ENCODE results near the gene CUL9. TPM values are rescaled to one million over a fixed set of nuclear protein-coding genes. Genes with fewer than 3 reads are reported as not detected.

CUL9 gene
- total and polyA plus RNA-seq, 8 donors = 35.9 to 55.1 (median 41.0) TPM

DNA sequence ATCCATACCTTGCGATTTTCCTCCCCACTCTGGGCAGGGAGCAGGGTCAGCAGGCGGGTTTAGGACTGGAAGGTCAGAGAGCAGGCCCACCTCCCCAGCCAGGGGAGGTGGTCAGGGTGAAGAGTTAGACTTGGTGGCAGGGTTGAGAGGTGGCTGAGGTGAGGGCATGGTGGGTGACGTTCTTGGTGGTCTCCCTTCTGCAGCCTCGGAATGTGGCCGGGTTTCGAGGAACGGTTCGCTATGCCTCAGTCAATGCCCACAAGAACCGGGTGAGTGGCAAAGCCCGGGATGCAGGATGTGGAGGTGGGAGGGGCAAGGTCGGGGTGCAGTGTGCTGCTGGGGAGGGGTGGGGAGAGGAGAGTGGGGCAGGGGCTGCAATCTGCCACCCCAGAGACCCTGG, 72.8 kb downstream of the CUL9 start:
- no peaks in the 10 kb centered on the region for H3K4me1 ChIP-seq
- no peak for ATAC-seq
- H3K27ac ChIP-seq = no peak overlapping the region
- TF ChIP-seq, protein P1, sequence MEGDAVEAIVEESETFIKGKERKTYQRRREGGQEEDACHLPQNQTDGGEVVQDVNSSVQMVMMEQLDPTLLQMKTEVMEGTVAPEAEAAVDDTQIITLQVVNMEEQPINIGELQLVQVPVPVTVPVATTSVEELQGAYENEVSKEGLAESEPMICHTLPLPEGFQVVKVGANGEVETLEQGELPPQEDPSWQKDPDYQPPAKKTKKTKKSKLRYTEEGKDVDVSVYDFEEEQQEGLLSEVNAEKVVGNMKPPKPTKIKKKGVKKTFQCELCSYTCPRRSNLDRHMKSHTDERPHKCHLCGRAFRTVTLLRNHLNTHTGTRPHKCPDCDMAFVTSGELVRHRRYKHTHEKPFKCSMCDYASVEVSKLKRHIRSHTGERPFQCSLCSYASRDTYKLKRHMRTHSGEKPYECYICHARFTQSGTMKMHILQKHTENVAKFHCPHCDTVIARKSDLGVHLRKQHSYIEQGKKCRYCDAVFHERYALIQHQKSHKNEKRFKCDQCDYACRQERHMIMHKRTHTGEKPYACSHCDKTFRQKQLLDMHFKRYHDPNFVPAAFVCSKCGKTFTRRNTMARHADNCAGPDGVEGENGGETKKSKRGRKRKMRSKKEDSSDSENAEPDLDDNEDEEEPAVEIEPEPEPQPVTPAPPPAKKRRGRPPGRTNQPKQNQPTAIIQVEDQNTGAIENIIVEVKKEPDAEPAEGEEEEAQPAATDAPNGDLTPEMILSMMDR (IDR thresholded peaks at IDR 0.05) = no peak
- H3K9me3 ChIP-seq = no peaks in the 10 kb centered on the region
- no peak for DNase-seq
- intact Hi-C loops (cut with DNase I) = no loop called here
- no peaks in the 10 kb centered on the region for H3K36me3 ChIP-seq
- no peak overlapping the region for H3K4me3 ChIP-seq
- H3K27me3 ChIP-seq = peaks cover 7 to 39% of the 10 kb centered on the region in 2 donors

DNA sequence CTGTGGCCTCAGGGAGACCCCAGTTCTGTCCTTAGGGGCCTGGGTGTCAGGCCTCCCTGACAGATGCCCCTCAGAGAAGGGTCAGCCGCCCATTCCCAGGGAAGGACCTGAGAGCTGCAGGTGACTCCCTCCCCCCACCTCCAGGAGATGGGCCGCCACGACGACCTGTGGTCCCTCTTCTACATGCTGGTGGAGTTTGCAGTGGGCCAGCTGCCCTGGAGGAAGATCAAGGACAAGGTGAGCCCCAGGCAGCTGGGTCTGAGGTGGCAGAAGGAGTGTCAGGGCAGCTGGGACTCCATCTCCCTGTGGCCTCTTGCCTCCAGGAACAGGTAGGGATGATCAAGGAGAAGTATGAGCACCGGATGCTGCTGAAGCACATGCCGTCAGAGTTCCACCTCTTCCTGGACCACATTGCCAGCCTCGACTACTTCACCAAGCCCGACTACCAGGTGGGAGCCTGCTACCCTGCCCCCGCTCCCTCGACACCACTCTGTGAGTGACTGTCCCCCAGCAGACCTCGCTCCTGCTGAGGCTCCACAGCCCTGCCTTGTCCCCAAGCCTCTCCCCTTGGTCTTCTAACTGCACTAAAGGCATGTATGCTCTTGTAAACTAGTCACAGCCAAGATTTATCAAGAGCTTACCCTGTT, 73.5 kb downstream of the CUL9 start:
- H3K27me3 ChIP-seq = peaks cover 7 to 32% of the 10 kb centered on the region in 2 donors
- no peak overlapping the region for H3K27ac ChIP-seq
- H3K4me1 ChIP-seq = no peaks in the 10 kb centered on the region
- intact Hi-C loops (cut with DNase I) = no loop called here
- H3K9me3 ChIP-seq = no peaks in the 10 kb centered on the region
- DNase-seq (no peak), ATAC-seq (no peak)
- no peak overlapping the region for H3K4me3 ChIP-seq
- TF ChIP-seq, protein P1 (IDR thresholded peaks at IDR 0.05) = no peak
- no peaks in the 10 kb centered on the region for H3K36me3 ChIP-seq

DNA sequence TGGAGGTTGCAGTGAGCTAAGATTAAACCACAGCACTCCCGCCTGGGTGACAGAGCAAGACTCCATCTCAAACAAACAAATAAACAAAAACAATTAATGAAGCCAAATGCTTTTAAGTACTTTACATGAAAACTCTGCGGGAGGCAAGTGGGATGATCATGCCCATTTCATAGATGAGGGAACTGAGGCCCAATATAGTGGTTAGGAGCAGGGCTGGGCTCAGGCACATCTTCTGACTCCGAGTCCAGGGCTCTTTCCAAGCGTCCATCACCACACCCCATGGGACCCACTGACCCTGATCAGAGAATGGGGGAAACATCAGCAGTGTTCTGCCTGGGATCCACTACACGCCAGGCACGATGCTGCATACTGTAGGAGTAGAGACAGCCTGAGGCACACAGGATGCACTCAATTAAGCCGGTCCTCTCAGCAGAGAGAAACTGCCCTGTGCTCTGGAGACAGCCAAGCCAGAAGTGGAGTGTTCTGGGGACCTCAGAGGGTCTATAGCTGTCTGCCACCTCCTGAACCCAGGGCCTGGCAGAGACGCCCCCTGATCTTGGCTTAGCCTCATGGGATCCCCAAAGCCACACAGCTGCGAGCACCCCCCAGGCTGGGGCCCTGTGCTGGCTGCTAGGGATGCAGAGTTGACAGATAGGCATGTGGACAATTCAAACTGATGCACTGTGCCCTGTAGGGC, 74.8 kb downstream of the CUL9 start:
- Histone ChIP-seq H3K27me3 (peaks cover 0 to 19% of the 10 kb centered on the region in 2 donors), H3K9me3 (no peaks in the 10 kb centered on the region), H3K27ac (no peak overlapping the region), H3K4me3 (no peak overlapping the region), H3K36me3 (no peaks in the 10 kb centered on the region), H3K4me1 (no peaks in the 10 kb centered on the region)
- TF ChIP-seq, protein P1 (IDR thresholded peaks at IDR 0.05) = no peak
- no peak for ATAC-seq
- intact Hi-C loops (cut with DNase I) = no loop called here
- DNase-seq = no peak

DNA sequence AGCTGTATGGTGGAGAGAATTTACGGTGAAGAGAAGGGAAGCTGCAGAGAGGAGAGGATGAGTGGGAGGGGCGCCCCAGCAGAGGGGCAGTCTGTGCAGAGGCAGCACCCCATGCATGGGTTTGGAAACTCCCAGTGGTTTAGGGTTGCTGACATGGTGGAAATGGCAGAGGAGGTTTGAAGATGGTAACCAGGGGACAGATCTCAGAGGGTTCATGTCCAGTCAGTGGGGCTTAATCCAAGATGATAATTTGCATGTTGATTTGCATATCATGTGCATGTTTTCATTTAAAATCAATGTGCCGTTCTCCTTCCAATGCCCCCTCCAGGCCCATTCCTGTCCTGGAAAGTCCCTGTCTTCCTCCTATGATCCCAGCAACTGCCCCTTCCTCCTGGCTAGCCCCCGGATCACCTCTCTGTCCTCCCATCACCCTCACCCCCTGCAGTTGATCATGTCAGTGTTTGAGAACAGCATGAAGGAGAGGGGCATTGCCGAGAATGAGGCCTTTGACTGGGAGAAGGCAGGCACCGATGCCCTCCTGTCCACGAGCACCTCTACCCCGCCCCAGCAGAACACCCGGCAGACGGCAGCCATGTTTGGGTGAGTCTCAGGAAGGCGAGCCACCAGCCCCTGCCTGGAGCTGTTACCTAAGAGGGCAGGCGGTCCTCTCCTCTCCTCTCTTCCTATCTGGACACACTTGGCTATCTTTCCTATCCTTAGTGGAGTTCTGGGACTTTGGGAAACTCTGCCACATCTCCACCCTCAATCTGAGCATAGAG, 75.6 kb downstream of the CUL9 start:
- peaks cover 0 to 12% of the 10 kb centered on the region in 2 donors for H3K27me3 ChIP-seq
- DNase-seq (no peak), ATAC-seq (no peak)
- intact Hi-C loops (cut with DNase I) = no loop called here
- no peaks in the 10 kb centered on the region for H3K36me3 ChIP-seq
- no peak overlapping the region for H3K27ac ChIP-seq
- no peaks in the 10 kb centered on the region for H3K4me1 ChIP-seq
- H3K4me3 ChIP-seq = no peak overlapping the region
- H3K9me3 ChIP-seq = no peaks in the 10 kb centered on the region
- TF ChIP-seq, protein P1 (IDR thresholded peaks at IDR 0.05) = no peak

DNA sequence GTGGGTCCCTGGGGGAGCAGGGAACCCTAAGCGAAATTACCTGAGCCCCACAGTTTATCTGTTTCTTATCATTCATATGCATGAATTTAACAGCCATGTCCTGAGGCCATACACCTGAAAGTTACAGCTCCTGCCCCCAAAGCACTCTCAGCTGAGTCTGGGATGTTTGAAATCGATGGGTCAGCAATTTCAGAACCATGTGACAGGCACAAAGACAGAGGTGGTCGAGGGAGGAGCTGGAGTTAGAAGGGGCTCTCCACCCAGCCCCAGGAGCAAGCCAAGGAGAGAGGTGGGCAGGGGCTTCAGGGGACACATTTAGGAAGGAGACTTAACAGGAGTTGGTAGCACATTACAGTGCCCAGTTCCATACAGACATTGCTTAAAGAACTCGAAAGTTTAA, 76.2 kb downstream of the CUL9 start:
- no peaks in the 10 kb centered on the region for H3K36me3 ChIP-seq
- intact Hi-C loops (cut with DNase I) = no loop called here
- DNase-seq (no peak), ATAC-seq (no peak)
- no peaks in the 10 kb centered on the region for H3K4me1 ChIP-seq
- H3K27ac ChIP-seq = no peak overlapping the region
- TF ChIP-seq, protein P1 (IDR thresholded peaks at IDR 0.05) = no peak
- H3K9me3 ChIP-seq = no peaks in the 10 kb centered on the region
- peaks cover 0 to 6% of the 10 kb centered on the region in 2 donors for H3K27me3 ChIP-seq
- no peak overlapping the region for H3K4me3 ChIP-seq
